Astrocyte (in vitro differentiated cells and primary cell): ENCODE data around the gene PCDHB11.
"Not testable (repeated sequence)": the region's sequence is repeated elsewhere in the genome, so short reads cannot be mapped to it uniquely, and the experiment has no call there.

Experiments used
- CTCF ChIP-seq: IDR thresholded peaks from 2 replicates; pipeline ENCODE4 v1.5.1; 2011; ENCODE audit warnings: low read depth, mild to moderate bottlenecking, inconsistent platforms, low read length, moderate library complexity; ENCODE audit not compliant: insufficient read depth
- EZH2 ChIP-seq: IDR thresholded peaks from 2 replicates; pipeline ENCODE4 v1.6.1; 2012; ENCODE audit warnings: mild to moderate bottlenecking, low read length, inconsistent platforms; ENCODE audit not compliant: insufficient read depth

GRCh38 chr5:141184117-141184855 lies 15.1 kb upstream of the PCDHB11 start:
- TF ChIP-seq CTCF, EZH2: not testable (repeated sequence)
